GM19324 (cell line): ENCODE data around the gene MAPKAPK5.
"Not testable (repeated sequence)": the region's sequence is repeated elsewhere in the genome, so short reads cannot be mapped to it uniquely, and the experiment has no call there.

Experiments
- ATAC-seq: cut with Tn5 transposase; IDR thresholded peaks from one replicate; pipeline ENCODE4 v1.9.1; 2021; ENCODE audit warnings: mild to moderate bottlenecking, moderate library complexity; ENCODE audit not compliant: unreplicated experiment, low FRiP score

Gene MAPKAPK5

DNA sequence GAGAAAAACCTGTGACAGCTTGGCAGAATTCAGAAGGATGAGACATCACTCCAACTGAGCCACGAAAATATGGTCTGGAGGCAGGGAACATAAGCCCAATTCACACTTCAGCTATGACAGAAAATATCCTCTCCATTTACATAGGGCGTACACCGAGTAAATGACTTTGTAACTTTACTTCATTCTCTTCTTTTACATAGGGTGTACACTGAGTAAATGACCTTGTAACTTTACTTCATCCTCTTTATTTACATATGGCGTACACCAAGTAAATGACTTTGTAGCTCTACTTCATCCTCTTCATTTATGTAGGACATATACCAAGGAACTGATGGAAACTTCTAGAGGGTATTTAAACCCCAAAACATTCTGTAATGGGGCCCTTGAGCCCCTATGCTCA, 14.1 kb upstream of the MAPKAPK5 start:
- no peak for ATAC-seq

- ATAC-seq, result no peak
Measured at GRCh38 chr12:111828338-111828979, 13.6 kb upstream of the MAPKAPK5 start.

GRCh38 chr12:111829635-111830034, 12.4 kb upstream of the MAPKAPK5 start:
- not testable (repeated sequence) for ATAC-seq

GRCh38 chr12:111834740-111835386, 7.2 kb upstream of the MAPKAPK5 start:
- ATAC-seq, result not testable (repeated sequence)

DNA sequence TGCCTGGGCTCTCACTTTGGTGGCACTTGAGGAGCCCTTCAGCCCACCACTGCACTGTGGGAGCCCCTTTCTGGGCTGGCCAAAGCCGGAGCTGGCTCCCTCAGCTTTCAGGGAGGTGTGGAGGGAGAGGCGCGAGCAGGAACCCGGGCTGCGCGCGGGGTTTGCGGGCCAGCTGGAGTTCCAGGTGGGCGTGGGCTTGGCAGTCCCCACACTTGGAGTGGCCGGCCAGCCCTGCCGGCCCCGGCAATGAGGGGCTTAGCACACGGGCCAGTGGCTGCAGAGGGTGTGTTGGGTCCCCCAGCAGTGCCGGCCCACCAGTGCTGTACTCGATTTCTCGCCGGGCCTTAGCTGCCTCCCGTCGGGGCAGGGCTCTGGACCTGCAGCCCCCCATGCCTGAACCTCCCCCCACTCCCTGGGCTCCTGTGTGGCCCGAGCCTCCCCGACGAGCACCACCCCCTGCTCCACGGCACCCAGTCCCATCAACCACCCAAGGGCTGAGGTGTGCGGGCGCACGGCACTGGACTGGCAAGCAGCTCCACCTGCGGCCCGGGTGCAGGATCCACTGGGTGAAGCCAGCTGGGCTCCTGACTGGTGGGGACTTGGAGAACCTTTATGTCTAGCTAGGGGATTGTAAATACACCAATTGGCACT, 6.4 kb upstream of the MAPKAPK5 start:
- not testable (repeated sequence) for ATAC-seq

DNA sequence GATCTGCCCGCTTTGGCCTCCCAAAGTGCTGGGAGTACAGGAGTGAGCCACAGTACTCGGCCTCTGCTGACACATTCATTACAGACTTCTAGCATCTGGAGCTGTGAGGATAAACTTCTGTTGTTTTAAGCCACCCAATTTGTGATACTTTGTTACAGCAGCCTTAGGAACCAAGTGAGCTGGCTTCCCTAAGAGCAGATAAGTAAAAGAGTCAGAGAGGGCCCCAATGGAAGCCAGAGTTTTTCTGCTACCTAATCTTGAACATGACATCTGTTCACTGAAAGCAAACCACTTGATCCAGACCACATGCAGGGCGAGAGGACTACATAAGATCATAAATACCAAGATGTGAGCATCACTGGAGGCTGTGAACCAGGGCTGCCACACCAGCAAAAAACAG, 3.7 kb upstream of the MAPKAPK5 start:
- ATAC-seq, result no peak

DNA sequence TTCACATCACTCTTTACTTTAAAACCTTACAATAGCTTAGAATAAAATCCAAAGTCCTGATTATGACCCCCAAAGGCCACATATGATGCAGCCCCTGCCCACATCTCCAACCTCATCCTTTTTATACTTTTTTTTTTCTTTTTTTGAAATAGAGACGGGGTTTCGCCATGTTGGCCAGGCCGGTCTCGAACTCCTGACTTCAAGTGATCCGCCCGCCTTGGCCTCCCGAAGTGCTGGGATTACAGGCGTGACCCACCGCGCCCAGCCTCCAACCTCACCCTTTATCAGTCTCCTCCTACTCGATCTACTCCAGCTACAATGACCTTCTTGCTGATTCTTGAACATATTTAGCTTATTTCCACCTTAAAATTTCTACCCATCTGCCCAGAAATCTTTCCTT, 1.2 kb upstream of the MAPKAPK5 start:
- ATAC-seq, result no peak

- ATAC-seq, result no peak
Measured at GRCh38 chr12:111841236-111841749, 735 bp upstream of the MAPKAPK5 start.

GRCh38 chr12:111842556-111843396, 748 bp downstream of the MAPKAPK5 start:
- ATAC-seq, result no peak

GRCh38 chr12:111846016-111846415, 4.0 kb downstream of the MAPKAPK5 start:
- ATAC-seq, result no peak

DNA sequence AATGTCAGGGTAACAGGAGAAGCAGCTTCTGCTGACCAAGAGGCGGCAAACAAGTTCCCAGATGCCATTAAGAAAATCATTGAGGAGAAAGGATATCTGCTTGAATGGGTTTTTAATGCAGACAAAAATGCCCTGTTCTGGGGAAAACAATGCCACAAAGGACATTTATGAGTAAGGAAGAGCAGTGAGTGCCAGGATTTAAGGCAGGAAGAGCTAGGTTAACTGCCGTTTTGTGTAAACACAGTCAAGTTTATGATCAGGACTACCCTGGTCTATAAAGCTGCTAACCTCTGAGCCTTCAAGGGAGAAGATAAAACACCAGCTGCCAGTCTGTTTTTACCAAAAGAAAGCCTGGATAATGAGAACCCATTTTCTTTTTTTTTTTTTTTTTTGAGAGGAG, 8.5 kb downstream of the MAPKAPK5 start:
- no peak for ATAC-seq

GRCh38 chr12:111858186-111858585, 16.2 kb downstream of the MAPKAPK5 start:
- ATAC-seq, result no peak

GRCh38 chr12:111858778-111859177, 16.8 kb downstream of the MAPKAPK5 start:
- ATAC-seq, result no peak

- ATAC-seq, result no peak
Measured at GRCh38 chr12:111864913-111865312, 22.9 kb downstream of the MAPKAPK5 start.

- ATAC-seq, result no peak
Measured at GRCh38 chr12:111867531-111867930, 25.5 kb downstream of the MAPKAPK5 start.

DNA sequence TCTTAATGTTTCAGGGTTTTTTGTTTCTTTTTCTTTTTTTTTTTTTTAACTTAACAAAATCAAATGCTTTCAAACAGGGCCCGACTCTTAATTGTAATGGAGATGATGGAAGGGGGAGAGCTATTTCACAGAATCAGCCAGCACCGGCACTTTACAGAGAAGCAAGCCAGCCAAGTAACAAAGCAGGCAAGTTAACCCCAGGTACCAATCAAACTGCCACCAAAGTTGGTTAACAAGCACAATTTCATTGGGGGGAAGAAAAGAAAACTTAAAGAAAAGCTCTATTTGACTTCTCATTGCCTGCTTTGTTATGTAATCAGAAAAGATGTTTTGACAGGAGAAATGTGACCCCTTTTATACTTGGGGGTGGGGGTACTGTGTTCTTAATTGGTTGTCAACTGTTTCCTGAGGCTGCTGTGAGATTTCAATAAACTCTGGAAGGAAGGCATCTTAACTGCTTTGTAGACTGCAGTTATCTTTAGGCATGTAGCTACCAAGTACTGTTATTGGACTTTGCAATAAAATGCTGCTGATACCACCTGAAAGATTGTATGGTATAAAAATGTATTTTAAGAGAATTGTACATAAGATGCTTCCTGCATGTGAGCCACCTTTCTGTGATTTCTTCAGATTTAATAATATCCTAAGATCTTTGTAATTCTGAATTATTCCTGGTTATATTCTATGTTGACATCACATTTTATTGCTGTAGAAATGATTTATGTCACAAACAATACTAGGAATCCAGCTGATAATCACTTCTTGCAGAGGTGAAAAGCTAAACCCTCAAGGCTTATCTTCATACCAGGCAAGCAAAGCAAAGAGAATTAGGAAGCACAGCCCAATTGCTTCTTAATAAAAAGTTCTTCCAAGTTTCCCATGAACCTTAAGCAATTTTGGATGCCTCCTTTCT, 26.9 kb downstream of the MAPKAPK5 start:
- ATAC-seq, result no peak

- ATAC-seq, result no peak
Measured at GRCh38 chr12:111869671-111870070, 27.6 kb downstream of the MAPKAPK5 start.

DNA sequence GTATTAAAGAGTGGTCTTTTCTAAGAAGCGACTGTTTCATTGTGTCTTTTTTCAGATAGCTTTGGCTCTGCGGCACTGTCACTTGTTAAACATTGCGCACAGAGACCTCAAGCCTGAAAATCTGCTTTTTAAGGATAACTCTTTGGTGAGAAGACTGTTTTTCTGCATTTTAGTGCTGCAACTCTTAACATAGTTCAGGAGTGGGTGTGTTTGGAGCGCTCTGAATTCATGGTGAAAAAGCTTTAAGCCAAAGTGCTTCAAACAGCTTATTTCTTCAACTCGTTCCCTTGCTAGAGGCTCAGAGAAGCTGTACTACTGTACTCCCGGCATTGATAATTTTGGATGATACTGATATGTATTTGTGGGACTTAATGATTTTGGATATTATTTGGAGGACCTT, 28.2 kb downstream of the MAPKAPK5 start:
- no peak for ATAC-seq

- ATAC-seq, result no peak
Measured at GRCh38 chr12:111870706-111871105, 28.7 kb downstream of the MAPKAPK5 start.

- ATAC-seq, result no peak
Measured at GRCh38 chr12:111873113-111873512, 31.1 kb downstream of the MAPKAPK5 start.
